Measurements from ENCODE around the gene KIF16B.

Gene KIF16B

GRCh38 chr20:16491294-16491905, 81.8 kb downstream of the KIF16B start:
- Mint-ChIP-seq H3K4me3 (no peak overlapping the region), H3K27ac (no peak overlapping the region), H3K4me1 (no peaks in the 10 kb centered on the region), H3K27me3 (no peaks in the 10 kb centered on the region), H3K36me3 (peaks cover 17% of the 10 kb centered on the region), H3K9me3 (no peaks in the 10 kb centered on the region)

- no peaks in the 10 kb centered on the region for H3K9me3 Mint-ChIP-seq
- H3K36me3 Mint-ChIP-seq: peaks cover 17% of the 10 kb centered on the region
- no peak overlapping the region for H3K27ac Mint-ChIP-seq
- H3K4me3 Mint-ChIP-seq: no peak overlapping the region
- no peaks in the 10 kb centered on the region for H3K27me3 Mint-ChIP-seq
- no peaks in the 10 kb centered on the region for H3K4me1 Mint-ChIP-seq
These were observed 82.6 kb downstream of the KIF16B start for GRCh38 chr20:16490696-16491095.

GRCh38 chr20:16488616-16489015, 84.6 kb downstream of the KIF16B start:
- peaks cover 17% of the 10 kb centered on the region for H3K36me3 Mint-ChIP-seq
- H3K9me3 Mint-ChIP-seq: no peaks in the 10 kb centered on the region
- no peak overlapping the region for H3K27ac Mint-ChIP-seq
- H3K27me3 Mint-ChIP-seq: no peaks in the 10 kb centered on the region
- H3K4me3 Mint-ChIP-seq: no peak overlapping the region
- H3K4me1 Mint-ChIP-seq: no peaks in the 10 kb centered on the region

- H3K9me3 Mint-ChIP-seq: no peaks in the 10 kb centered on the region
- peaks cover 17% of the 10 kb centered on the region for H3K36me3 Mint-ChIP-seq
- no peaks in the 10 kb centered on the region for H3K27me3 Mint-ChIP-seq
- no peak overlapping the region for H3K4me3 Mint-ChIP-seq
- no peak overlapping the region for H3K27ac Mint-ChIP-seq
- H3K4me1 Mint-ChIP-seq: no peaks in the 10 kb centered on the region
These were observed 85.2 kb downstream of the KIF16B start for GRCh38 chr20:16488086-16488485.

- no peak overlapping the region for H3K27ac Mint-ChIP-seq
These were observed 86.7 kb downstream of the KIF16B start for GRCh38 chr20:16486532-16486931.

GRCh38 chr20:16485401-16485800, 87.8 kb downstream of the KIF16B start:
- Mint-ChIP-seq H3K4me3 (no peak overlapping the region), H3K36me3 (peaks cover 13% of the 10 kb centered on the region), H3K4me1 (no peaks in the 10 kb centered on the region), H3K27me3 (no peaks in the 10 kb centered on the region), H3K9me3 (no peaks in the 10 kb centered on the region), H3K27ac (no peak overlapping the region)

More at GRCh38 chr20:16486532-16486931, 86.7 kb downstream of the KIF16B start:
- H3K4me3 Mint-ChIP-seq: no peak overlapping the region
- no peaks in the 10 kb centered on the region for H3K4me1 Mint-ChIP-seq
- H3K27me3 Mint-ChIP-seq: no peaks in the 10 kb centered on the region
- peaks cover 16% of the 10 kb centered on the region for H3K36me3 Mint-ChIP-seq
- H3K9me3 Mint-ChIP-seq: no peaks in the 10 kb centered on the region

- H3K36me3 Mint-ChIP-seq: peaks cover 14% of the 10 kb centered on the region
- no peaks in the 10 kb centered on the region for H3K4me1 Mint-ChIP-seq
- H3K9me3 Mint-ChIP-seq: no peaks in the 10 kb centered on the region
- H3K27ac Mint-ChIP-seq: no peak overlapping the region
- no peak overlapping the region for H3K4me3 Mint-ChIP-seq
- no peaks in the 10 kb centered on the region for H3K27me3 Mint-ChIP-seq
These were observed 90.2 kb downstream of the KIF16B start for GRCh38 chr20:16483024-16483423.

- H3K27me3 Mint-ChIP-seq: no peaks in the 10 kb centered on the region
- H3K4me1 Mint-ChIP-seq: peaks cover 8% of the 10 kb centered on the region
- H3K9me3 Mint-ChIP-seq: no peaks in the 10 kb centered on the region
- H3K27ac Mint-ChIP-seq: no peak overlapping the region
- H3K4me3 Mint-ChIP-seq: no peak overlapping the region
- peaks cover 8% of the 10 kb centered on the region for H3K36me3 Mint-ChIP-seq
These were observed 91.3 kb downstream of the KIF16B start for GRCh38 chr20:16481977-16482376.

GRCh38 chr20:16479666-16480065, 93.6 kb downstream of the KIF16B start:
- H3K27me3 Mint-ChIP-seq: no peaks in the 10 kb centered on the region
- H3K27ac Mint-ChIP-seq: no peak overlapping the region

GRCh38 chr20:16477632-16478031, 95.6 kb downstream of the KIF16B start:
- no peaks in the 10 kb centered on the region for H3K9me3 Mint-ChIP-seq
- H3K4me3 Mint-ChIP-seq: no peak overlapping the region
- peaks cover 5% of the 10 kb centered on the region for H3K36me3 Mint-ChIP-seq
- H3K27me3 Mint-ChIP-seq: no peaks in the 10 kb centered on the region
- H3K4me1 Mint-ChIP-seq: peaks cover 8% of the 10 kb centered on the region
- no peak overlapping the region for H3K27ac Mint-ChIP-seq

More at GRCh38 chr20:16479666-16480065, 93.6 kb downstream of the KIF16B start:
- Mint-ChIP-seq H3K9me3 (no peaks in the 10 kb centered on the region), H3K4me1 (peaks cover 8% of the 10 kb centered on the region), H3K36me3 (peaks cover 8% of the 10 kb centered on the region), H3K4me3 (no peak overlapping the region)

GRCh38 chr20:16476032-16476431, 97.2 kb downstream of the KIF16B start:
- H3K4me1 Mint-ChIP-seq: peaks cover 8% of the 10 kb centered on the region
- H3K4me3 Mint-ChIP-seq: no peak overlapping the region
- H3K27me3 Mint-ChIP-seq: no peaks in the 10 kb centered on the region
- no peak overlapping the region for H3K27ac Mint-ChIP-seq
- H3K36me3 Mint-ChIP-seq: peaks cover 5% of the 10 kb centered on the region
- H3K9me3 Mint-ChIP-seq: no peaks in the 10 kb centered on the region

GRCh38 chr20:16475225-16475624, 98.0 kb downstream of the KIF16B start:
- no peaks in the 10 kb centered on the region for H3K9me3 Mint-ChIP-seq
- no peak overlapping the region for H3K27ac Mint-ChIP-seq
- H3K4me3 Mint-ChIP-seq: no peak overlapping the region
- peaks cover 8% of the 10 kb centered on the region for H3K4me1 Mint-ChIP-seq
- H3K27me3 Mint-ChIP-seq: no peaks in the 10 kb centered on the region
- peaks cover 7% of the 10 kb centered on the region for H3K36me3 Mint-ChIP-seq

GRCh38 chr20:16474363-16474762, 98.9 kb downstream of the KIF16B start:
- H3K27me3 Mint-ChIP-seq: no peaks in the 10 kb centered on the region
- H3K27ac Mint-ChIP-seq: no peak overlapping the region
- no peaks in the 10 kb centered on the region for H3K9me3 Mint-ChIP-seq
- peaks cover 8% of the 10 kb centered on the region for H3K4me1 Mint-ChIP-seq
- no peak overlapping the region for H3K4me3 Mint-ChIP-seq
- H3K36me3 Mint-ChIP-seq: peaks cover 7% of the 10 kb centered on the region

GRCh38 chr20:16472045-16472872, 101.0 kb downstream of the KIF16B start:
- Mint-ChIP-seq H3K4me3 (no peak overlapping the region), H3K27ac (no peak overlapping the region), H3K36me3 (peaks cover 2% of the 10 kb centered on the region), H3K27me3 (no peaks in the 10 kb centered on the region), H3K4me1 (peaks cover under 1% of the 10 kb centered on the region), H3K9me3 (no peaks in the 10 kb centered on the region)

GRCh38 chr20:16469395-16469905, 103.8 kb downstream of the KIF16B start:
- Mint-ChIP-seq H3K4me3 (no peak overlapping the region), H3K27ac (no peak overlapping the region), H3K36me3 (peaks cover 5% of the 10 kb centered on the region), H3K9me3 (no peaks in the 10 kb centered on the region), H3K4me1 (no peaks in the 10 kb centered on the region), H3K27me3 (no peaks in the 10 kb centered on the region)

- Mint-ChIP-seq H3K4me3 (no peak overlapping the region), H3K9me3 (no peaks in the 10 kb centered on the region), H3K4me1 (no peaks in the 10 kb centered on the region), H3K27ac (no peak overlapping the region), H3K36me3 (peaks cover 4% of the 10 kb centered on the region), H3K27me3 (no peaks in the 10 kb centered on the region)
These were observed 110.5 kb downstream of the KIF16B start for GRCh38 chr20:16462711-16463110.

Data from activated naive CD4-positive, alpha-beta T cell treated with anti-CD3 and anti-CD28 coated beads, Interleukin-2, amount 50 U/mL, for 24 hours (primary cell).